Subcutaneous adipose tissue (tissue), 4 donors: ENCODE results near the gene TASOR2. TPM values are rescaled to one million over a fixed set of nuclear protein-coding genes. Genes with fewer than 3 reads are reported as not detected.

Source experiments
- CTCF ChIP-seq: fragments of 450-650 bp; IDR thresholded peaks from one replicate; pipeline ENCODE4 v1.5.1; 2016; ENCODE audit warnings: low read depth, mild to moderate bottlenecking, control low read depth, antibody characterized with exemption, moderate library complexity
- total RNA-seq, 4 donors: library from RNA; depleted of rRNA; stranded (reverse); fragments of >200 nt; gene quantifications; one replicate each; pipeline ENCODE4 v1.1.0, GENCODE V29; 2016

TASOR2 gene
- total RNA-seq, 4 donors from 2014 or later = 39.4 to 101 (median 58.8) TPM

DNA sequence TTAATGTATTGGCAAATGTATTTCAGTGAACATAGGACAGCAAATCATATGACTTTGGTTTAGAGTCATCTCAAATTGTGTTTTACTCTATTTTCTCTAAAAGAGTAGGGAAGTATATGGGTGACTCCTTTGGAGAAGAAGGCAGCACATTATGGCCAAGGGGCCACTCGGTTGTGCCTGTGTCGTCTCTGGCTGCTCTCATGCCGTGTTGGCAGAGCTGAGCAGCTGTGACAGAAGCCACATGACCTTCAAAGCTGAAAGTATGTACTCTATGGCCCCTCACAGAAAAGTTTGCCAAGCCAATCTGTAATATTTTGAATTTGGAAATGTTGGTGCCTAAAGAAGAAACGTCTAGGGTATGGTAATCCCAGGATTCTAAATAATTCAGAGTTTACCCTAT lies 47.5 kb downstream of the TASOR2 start:
- no peak for TF ChIP-seq CTCF

Other genes starting within 250 kb of the TASOR2 start
- gene CALML5, start 185.3 kb upstream of the TASOR2 start, total RNA-seq = not detected
- gene CALML3, start 159.9 kb upstream of the TASOR2 start, total RNA-seq = not detected
- gene ASB13, start 18.2 kb upstream of the TASOR2 start, total RNA-seq = 10 to 100 TPM; 19.2 to 47.7 (median 31.2) TPM
- gene GDI2, start 128.6 kb downstream of the TASOR2 start, total RNA-seq = 100 to 1,000 TPM; 228 to 348 (median 312) TPM
- 10 to 100 TPM in 1 of 4 donors, 1 to 10 TPM in 3; 2.8 to 11.5 (median 5.8) TPM for gene ANKRD16, start 205.1 kb downstream of the TASOR2 start, total RNA-seq
- gene FBH1, start 205.4 kb downstream of the TASOR2 start, total RNA-seq = 100 to 1,000 TPM in 1 of 4 donors, 10 to 100 TPM in 3; 68.2 to 113 (median 75.7) TPM